PC-3 (cell line): ENCODE measurements around the gene SMOC2. TPM values are rescaled to one million over a fixed set of nuclear protein-coding genes. Genes with fewer than 3 reads are reported as not detected.

Source experiments
- ATAC-seq: fragments of 200-7000 bp; cut with Tn5 transposase; 2 replicates; pipeline ENCODE4 v1.9.1; 2020; ENCODE audit warnings: mild to moderate bottlenecking, moderate library complexity
- BruUV-seq: library from RNA; stranded (reverse); fragments of 400-500 nt; replicated peaks from 2 replicates; lab custom pipeline; 2021; lab: Mats Ljungman, UMichigan
- CTCF ChIA-PET: fragments of 300-600 bp; sonication (Branson Sonifier 250); formaldehyde crosslinking; loops from one replicate; lab custom pipeline; 2022; ENCODE audit warnings: antibody characterized with exemption; lab: Charles Lee
- POLR2A ChIA-PET: fragments of 300-600 bp; sonication (Branson Sonifier 250); formaldehyde crosslinking; loops from one replicate; lab custom pipeline; 2022; ENCODE audit warnings: antibody characterized with exemption; ENCODE audit not compliant: unreplicated experiment; lab: Charles Lee
- DNase-seq: peaks from one replicate; pipeline ENCODE4 v3.0.0-alpha.2; 2015
- H2AFZ ChIP-seq: fragments of 300-600 bp; sonication (generic); 2 replicates; pipeline ENCODE4 v1.6.0; 2016; ENCODE audit warnings: antibody characterized with exemption, low read length
- H3F3A ChIP-seq: fragments of 300-600 bp; sonication (generic); one replicate; pipeline ENCODE4 v1.6.0; 2017; ENCODE audit warnings: antibody characterized with exemption, low read length, control low read depth, mild to moderate bottlenecking; ENCODE audit not compliant: unreplicated experiment
- H3K27ac ChIP-seq: fragments of 300-600 bp; sonication (generic); 2 replicates; pipeline ENCODE4 v1.5.1; 2016; ENCODE audit warnings: mild to moderate bottlenecking, low read length
- H3K27me3 ChIP-seq: fragments of 300-600 bp; sonication (generic); 2 replicates; pipeline ENCODE4 v1.6.1; 2016; ENCODE audit warnings: low read length, mixed read lengths
- H3K36me3 ChIP-seq: fragments of 300-600 bp; sonication (generic); 2 replicates; pipeline ENCODE4 v1.6.1; 2016; ENCODE audit warnings: low read depth, mixed run types, low read length, mixed read lengths
- H3K4me1 ChIP-seq: fragments of 300-600 bp; sonication (generic); 2 replicates; pipeline ENCODE4 v1.5.1; 2016; ENCODE audit warnings: low read length; ENCODE audit not compliant: insufficient read depth
- H3K4me2 ChIP-seq: fragments of 300-600 bp; sonication (generic); 2 replicates; pipeline ENCODE4 v1.6.0; 2016; ENCODE audit warnings: low read length
- H3K4me3 ChIP-seq: fragments of 300-600 bp; sonication (generic); 2 replicates; pipeline ENCODE4 v1.5.1; 2016; ENCODE audit warnings: mild to moderate bottlenecking, low read length, mixed read lengths
- H3K79me2 ChIP-seq: fragments of 300-600 bp; sonication (generic); 2 replicates; pipeline ENCODE4 v1.6.1; 2017; ENCODE audit warnings: low read length, mixed read lengths
- H3K9ac ChIP-seq: fragments of 300-600 bp; sonication (generic); 2 replicates; pipeline ENCODE4 v1.6.0; 2016; ENCODE audit warnings: mild to moderate bottlenecking, low read length
- H3K9me2 ChIP-seq: fragments of 300-600 bp; sonication (generic); replicated peaks from 2 replicates; pipeline ENCODE4 v1.6.1; 2016; ENCODE audit warnings: mixed run types, low read length, mixed read lengths
- H3K9me3 ChIP-seq: fragments of 300-600 bp; sonication (generic); 2 replicates; pipeline ENCODE4 v1.6.1; 2016; ENCODE audit warnings: low read length, mixed read lengths
- H4K20me1 ChIP-seq: fragments of 300-600 bp; sonication (generic); 2 replicates; pipeline ENCODE4 v1.6.1; 2016; ENCODE audit warnings: low read length, mixed read lengths
- CTCF ChIP-seq: fragments of 300-600 bp; sonication (generic); conservative IDR thresholded peaks from 2 replicates; pipeline ENCODE4 v1.5.1; 2017; ENCODE audit warnings: antibody characterized with exemption, low read depth, mild to moderate bottlenecking, low read length
- EZH2 ChIP-seq: fragments of 300-600 bp; sonication (generic); IDR thresholded peaks from one replicate; pipeline ENCODE4 v1.6.1; 2017; ENCODE audit warnings: antibody characterized with exemption, mild to moderate bottlenecking, low read length; ENCODE audit not compliant: unreplicated experiment
- EZH2phosphoT487 ChIP-seq: fragments of 300-600 bp; sonication (generic); IDR thresholded peaks from 2 replicates; pipeline ENCODE4 v1.6.1; 2018; ENCODE audit warnings: mild to moderate bottlenecking, antibody characterized with exemption, low read length, borderline replicate concordance
- intact Hi-C: fragments of 100-400 bp; cut with micrococcal nuclease; formaldehyde crosslinking; loops from 2 replicates; pipeline ENCODE4 v1.9.0; 2023
- total RNA-seq: library from RNA; depleted of rRNA; stranded (reverse); fragments of >200 nt; gene quantifications from 2 replicates; pipeline ENCODE4 v1.2.3, GENCODE V29; 2014

The SMOC2 gene
- total RNA-seq, 1 experiment from 2014 or later = not detected

- H3K27ac ChIP-seq = no peak overlapping the region
- intact Hi-C loops = no loop called here
- no peaks in the 10 kb centered on the region for H3F3A ChIP-seq
- H3K4me1 ChIP-seq = no peaks in the 10 kb centered on the region
- 0 out of 2 replicates have a peak, but pooled peaks cover under 1% of the 10 kb centered on the region for H3K27me3 ChIP-seq
- H3K4me3 ChIP-seq = no peak overlapping the region
- no peaks in the 10 kb centered on the region for H3K9me2 ChIP-seq
- no peaks in the 10 kb centered on the region for H4K20me1 ChIP-seq
- no peak for ATAC-seq
- ChIA-PET POLR2A (no interaction called here), CTCF (no interaction called here)
- no TSS peak for BruUV-seq
- H2AFZ ChIP-seq = no peak overlapping the region
- H3K36me3 ChIP-seq = no peaks in the 10 kb centered on the region
- TF ChIP-seq EZH2phosphoT487 (no peak), EZH2 (no peak), CTCF (no peak)
- H3K4me2 ChIP-seq = no peak overlapping the region
- DNase-seq = no peak
- no peak overlapping the region for H3K9ac ChIP-seq
- no peaks in the 10 kb centered on the region for H3K9me3 ChIP-seq
- H3K79me2 ChIP-seq = no peaks in the 10 kb centered on the region
Observed at GRCh38 chr6:168394606-168395005, 46.4 kb upstream of the SMOC2 start.

GRCh38 chr6:168395983-168396382, 45.0 kb upstream of the SMOC2 start:
- H3K4me3 ChIP-seq = no peak overlapping the region
- no peaks in the 10 kb centered on the region for H3F3A ChIP-seq
- no peak overlapping the region for H3K4me2 ChIP-seq
- intact Hi-C loops = no loop called here
- ATAC-seq (no peak), DNase-seq (no peak)
- POLR2A ChIA-PET = no interaction called here
- no peaks in the 10 kb centered on the region for H3K27me3 ChIP-seq
- CTCF ChIA-PET = no interaction called here
- H3K79me2 ChIP-seq = no peaks in the 10 kb centered on the region
- H3K36me3 ChIP-seq = no peaks in the 10 kb centered on the region
- no peaks in the 10 kb centered on the region for H3K4me1 ChIP-seq
- TF ChIP-seq CTCF = no peak
- no peak for TF ChIP-seq EZH2phosphoT487
- TF ChIP-seq EZH2 = no peak
- H3K9me2 ChIP-seq = no peaks in the 10 kb centered on the region
- no peak overlapping the region for H3K27ac ChIP-seq
- no TSS peak for BruUV-seq
- no peaks in the 10 kb centered on the region for H3K9me3 ChIP-seq
- H2AFZ ChIP-seq = no peak overlapping the region
- H3K9ac ChIP-seq = no peak overlapping the region
- H4K20me1 ChIP-seq = no peaks in the 10 kb centered on the region

GRCh38 chr6:168396561-168396960, 44.4 kb upstream of the SMOC2 start:
- CTCF ChIA-PET = no interaction called here
- H3K9me3 ChIP-seq = no peaks in the 10 kb centered on the region
- H3K4me1 ChIP-seq = no peaks in the 10 kb centered on the region
- no peaks in the 10 kb centered on the region for H3K27me3 ChIP-seq
- H3K36me3 ChIP-seq = no peaks in the 10 kb centered on the region
- no peak overlapping the region for H3K9ac ChIP-seq
- no peak overlapping the region for H3K4me2 ChIP-seq
- H3K9me2 ChIP-seq = no peaks in the 10 kb centered on the region
- no peak for ATAC-seq
- no peaks in the 10 kb centered on the region for H3F3A ChIP-seq
- H3K27ac ChIP-seq = no peak overlapping the region
- intact Hi-C loops = no loop called here
- BruUV-seq = no TSS peak
- no peak for TF ChIP-seq CTCF
- no peak for TF ChIP-seq EZH2phosphoT487
- TF ChIP-seq EZH2 = no peak
- no peaks in the 10 kb centered on the region for H3K79me2 ChIP-seq
- H4K20me1 ChIP-seq = no peaks in the 10 kb centered on the region
- POLR2A ChIA-PET = no interaction called here
- DNase-seq = no peak
- no peak overlapping the region for H2AFZ ChIP-seq
- no peak overlapping the region for H3K4me3 ChIP-seq
